HTR-8/SVneo (cell line): ENCODE results near the gene CATSPERD.

Source experiments
- DNase-seq: peaks from one replicate; pipeline ENCODE4 v3.0.0; 2011; ENCODE audit warnings: low spot score, mixed read lengths; ENCODE audit not compliant: insufficient read length
- FAIRE-seq: peaks from 2 replicates; lab custom pipeline; 2011; peaks lifted over from hg19 to GRCh38; lab: Jason Lieb, UNC

Gene CATSPERD

DNA sequence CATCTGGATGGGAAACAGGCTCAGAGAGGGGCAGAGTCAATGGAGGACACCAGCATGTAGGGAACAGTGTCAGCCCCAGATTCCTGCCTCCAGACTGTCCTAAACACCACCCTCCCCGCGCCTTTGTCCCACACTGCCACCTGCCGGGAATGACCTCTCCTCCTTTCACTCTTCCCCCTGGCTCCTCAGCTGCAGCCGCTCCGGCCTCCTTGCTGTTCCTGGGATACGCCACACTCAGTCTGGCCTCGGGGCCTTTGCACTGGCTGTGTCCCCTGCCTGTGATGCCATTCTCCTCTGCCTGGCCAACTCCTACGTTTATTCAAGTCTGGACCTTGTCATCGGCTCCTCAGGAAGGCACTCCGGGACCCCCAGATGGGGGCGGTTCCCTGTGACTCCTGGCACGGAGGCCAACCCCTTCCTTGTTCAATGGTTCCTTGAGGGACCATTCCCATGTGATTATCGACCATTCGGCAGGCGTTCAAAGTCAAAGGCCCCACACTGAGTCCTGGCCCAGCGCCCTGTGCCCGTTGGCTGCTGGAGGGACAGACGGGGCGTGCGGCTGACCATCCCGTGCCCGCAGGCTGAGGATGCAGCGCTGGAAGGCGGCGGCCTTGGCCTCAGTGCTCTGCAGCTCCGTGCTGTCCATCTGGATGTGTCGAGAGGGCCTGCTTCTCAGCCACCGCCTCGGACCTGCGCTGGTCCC is 103.3 kb downstream of the CATSPERD start:
- DNase-seq (no peak), FAIRE-seq (no peak)

DNA sequence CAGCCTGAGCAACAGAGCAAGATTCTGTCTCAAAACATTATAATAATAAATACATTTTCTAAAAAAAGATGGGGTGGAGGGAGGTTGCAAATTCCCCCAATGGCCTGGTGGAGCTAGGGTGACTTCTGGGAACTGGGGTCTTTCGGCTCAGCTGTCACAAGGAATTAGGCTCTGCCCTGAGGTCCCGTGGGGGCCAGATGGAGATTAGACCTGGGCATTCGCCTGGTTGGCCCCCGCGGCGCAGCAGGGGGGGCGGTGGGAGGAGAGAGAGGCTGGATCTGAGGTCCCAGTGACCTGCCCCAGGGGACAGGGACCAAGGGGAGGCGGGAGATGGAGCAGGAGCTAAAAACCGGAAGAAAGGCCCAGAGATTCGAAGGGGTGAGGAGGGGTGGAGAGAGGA is 104.3 kb downstream of the CATSPERD start:
- no peak for FAIRE-seq
- no peak for DNase-seq

DNA sequence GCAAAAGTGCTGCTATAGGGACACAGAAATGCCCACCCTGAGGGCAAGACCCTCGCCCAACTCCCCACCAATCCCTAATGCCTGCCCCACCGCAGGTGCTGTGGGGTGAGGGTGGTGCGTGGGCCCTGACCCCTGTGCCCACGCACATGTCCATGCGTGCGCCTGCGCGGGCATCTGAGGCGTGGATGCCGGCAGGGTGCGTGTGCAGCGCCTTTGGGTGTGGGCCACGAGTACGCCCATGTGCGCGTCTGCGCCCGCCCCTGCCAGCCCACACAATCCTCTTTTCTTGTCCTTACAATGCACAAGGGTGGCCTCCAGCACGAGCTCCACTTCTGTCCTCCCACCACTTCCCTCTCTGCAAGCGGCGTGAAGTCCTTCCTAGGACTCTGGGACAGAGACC is 104.7 kb downstream of the CATSPERD start:
- DNase-seq (no peak), FAIRE-seq (no peak)

DNA sequence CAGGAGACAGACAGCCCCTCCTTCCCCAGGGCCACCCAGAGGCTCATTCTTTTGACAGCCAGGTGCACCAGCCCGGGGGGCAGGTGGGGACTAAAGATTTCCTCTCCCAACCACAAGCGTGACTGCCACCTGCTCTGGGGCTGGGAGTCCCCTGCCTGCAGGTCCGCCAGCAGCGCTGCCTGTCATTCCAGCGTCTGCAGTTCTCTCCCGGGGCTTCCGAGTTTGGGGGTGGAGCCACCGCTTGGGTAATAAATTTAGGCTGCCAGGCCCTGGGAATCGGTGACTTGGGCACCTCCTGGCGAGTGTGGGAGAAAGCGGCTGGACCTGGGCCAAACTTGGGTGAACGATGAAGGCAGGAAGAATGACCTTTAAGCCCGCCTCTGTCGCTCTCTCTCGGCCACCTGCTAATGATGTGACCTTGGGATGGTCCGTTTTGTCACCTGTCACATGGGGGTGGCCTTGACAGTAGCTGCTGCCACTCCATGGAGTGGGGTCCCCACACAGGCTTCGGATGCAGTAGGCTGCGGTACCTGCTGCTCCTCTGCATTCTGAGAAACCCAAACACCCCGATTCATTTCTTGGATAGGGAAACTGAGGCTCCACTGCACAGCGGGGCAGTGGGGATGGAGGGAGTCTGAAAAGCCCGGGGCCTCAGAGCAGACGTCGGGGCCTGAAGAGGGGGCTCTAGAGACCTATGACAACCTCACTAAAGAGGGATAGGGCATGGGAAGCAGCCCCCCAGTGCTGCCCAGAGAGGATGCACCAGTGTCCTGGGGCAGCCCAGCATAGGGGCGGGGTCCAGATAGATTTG is 106.3 kb downstream of the CATSPERD start:
- FAIRE-seq (no peak), DNase-seq (peak; percentile 51)

DNA sequence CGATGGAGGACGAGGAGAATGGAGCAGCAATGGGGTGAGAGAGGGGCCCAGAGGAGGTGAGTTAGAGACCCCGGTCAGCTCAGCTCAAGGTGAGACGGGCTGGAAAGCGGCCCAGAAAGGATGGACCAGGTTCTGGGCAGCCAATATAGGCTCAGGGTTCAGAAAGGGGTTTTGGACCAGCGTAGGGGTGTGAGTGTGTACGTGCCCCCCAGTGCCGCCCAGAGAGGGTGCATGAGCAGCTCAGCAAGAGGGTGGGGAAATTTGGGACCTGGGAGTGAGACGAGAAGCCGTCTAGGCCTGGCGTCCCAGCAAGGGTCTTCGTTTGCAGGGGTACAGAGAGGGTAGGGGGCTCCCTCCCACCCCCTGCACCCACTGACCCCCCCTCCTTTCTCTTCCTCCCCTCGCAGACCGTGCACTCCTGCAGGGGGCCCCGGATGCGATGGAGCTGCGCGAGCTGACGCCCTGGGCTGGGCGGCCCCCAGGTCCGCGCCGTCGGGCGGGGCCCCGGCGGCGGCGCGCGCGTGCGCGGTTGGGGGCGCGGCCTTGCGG is 107.0 kb downstream of the CATSPERD start:
- DNase-seq, result no peak
- no peak for FAIRE-seq

DNA sequence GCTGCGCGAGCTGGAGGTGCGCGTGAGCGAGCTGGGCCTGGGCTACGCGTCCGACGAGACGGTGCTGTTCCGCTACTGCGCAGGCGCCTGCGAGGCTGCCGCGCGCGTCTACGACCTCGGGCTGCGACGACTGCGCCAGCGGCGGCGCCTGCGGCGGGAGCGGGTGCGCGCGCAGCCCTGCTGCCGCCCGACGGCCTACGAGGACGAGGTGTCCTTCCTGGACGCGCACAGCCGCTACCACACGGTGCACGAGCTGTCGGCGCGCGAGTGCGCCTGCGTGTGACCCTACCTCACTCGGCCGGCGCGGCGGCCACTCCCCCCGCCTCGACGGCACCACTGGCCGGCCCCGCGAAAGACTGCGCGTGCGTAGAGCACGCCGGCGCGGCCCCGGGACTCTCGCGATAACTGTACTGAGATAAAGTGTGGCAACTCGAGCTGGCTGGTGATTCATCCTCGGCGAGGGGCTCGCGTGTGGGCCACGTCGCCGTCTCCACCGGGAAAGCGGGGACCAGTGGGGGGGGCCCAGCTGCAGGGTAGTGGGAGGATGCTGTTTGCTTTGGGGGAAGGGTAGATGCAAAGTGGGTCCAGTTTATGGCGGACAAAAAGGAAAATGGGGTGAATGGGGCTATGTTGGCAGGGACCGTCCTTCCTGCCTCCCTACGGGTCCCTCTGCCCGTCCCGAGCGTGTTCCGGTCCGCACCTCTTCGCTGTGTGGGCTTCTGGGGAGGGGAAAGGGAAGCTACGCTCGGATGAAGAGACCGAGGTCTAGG is 107.6 kb downstream of the CATSPERD start:
- FAIRE-seq, result peak; percentile 99
- DNase-seq, result peak; percentile 94
